ENCODE measurements around the gene KRT10.

DNA sequence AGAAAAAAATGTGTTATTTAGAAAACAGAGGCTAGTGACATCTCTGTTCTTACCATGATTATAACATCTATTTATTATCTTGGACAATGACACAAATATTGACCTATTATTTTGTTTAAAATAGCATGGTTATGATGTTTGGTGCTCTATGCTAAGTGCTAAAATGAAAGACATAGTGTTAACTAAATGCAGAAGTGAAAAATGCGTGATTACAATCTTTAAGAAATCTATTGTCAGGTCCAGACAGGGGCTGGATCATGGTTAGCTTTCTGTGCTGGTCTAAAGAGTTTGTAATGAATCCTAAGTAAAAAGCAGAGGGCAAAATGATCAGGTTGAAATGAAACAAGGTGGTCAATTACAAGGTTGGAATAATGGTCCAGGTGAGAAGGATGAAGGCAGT, 22.0 kb downstream of the KRT10 start:
- TF ChIP-seq TEAD4 (IDR thresholded peaks at IDR 0.05) (no peak), ZBTB7A (IDR thresholded peaks at IDR 0.05; ENCODE audit: low read depth) (no peak), CEBPB (IDR thresholded peaks at IDR 0.05) (no peak), REST (IDR thresholded peaks at IDR 0.05; ENCODE audit: low read depth) (no peak), EP300 (IDR thresholded peaks at IDR 0.05; ENCODE audit: borderline replicate concordance) (no peak), TAF1 (IDR thresholded peaks at IDR 0.05; ENCODE audit: low read depth) (no peak), NFIC (IDR thresholded peaks at IDR 0.05) (no peak), TCF12 (IDR thresholded peaks at IDR 0.05; ENCODE audit: low read depth) (no peak), EGR1 (IDR thresholded peaks at IDR 0.05) (no peak), MAX (IDR thresholded peaks at IDR 0.05) (no peak), RAD21 (IDR thresholded peaks at IDR 0.05; ENCODE audit: low read depth) (no peak), YY1 (IDR thresholded peaks at IDR 0.05; ENCODE audit: low read depth) (no peak)
- TF ChIP-seq, protein P1, sequence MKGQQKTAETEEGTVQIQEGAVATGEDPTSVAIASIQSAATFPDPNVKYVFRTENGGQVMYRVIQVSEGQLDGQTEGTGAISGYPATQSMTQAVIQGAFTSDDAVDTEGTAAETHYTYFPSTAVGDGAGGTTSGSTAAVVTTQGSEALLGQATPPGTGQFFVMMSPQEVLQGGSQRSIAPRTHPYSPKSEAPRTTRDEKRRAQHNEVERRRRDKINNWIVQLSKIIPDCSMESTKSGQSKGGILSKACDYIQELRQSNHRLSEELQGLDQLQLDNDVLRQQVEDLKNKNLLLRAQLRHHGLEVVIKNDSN (IDR thresholded peaks at IDR 0.05), result no peak

Measured in Ishikawa (cell line).